ENCODE data around the gene PCDH19.

Gene PCDH19

DNA sequence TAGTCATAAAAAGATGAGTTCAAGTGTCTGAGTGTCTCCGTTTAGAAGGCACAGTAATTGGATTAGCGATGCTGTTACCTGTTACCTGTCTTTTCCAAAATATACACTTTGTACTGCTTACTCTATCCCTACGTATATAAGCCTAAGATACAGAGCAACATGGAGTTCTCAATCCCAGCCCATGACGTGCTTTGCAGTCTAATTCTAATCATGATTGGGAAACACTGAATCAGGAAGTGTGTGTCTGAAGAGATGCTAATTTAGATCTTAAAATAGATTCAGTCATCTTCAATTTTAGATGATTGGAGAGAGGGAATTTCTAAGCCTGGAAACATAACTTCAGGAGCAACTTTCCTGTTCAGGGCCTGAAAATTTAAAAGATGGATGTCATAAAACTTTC, 115.1 kb downstream of the PCDH19 start:
- Mint-ChIP-seq H3K4me1 (ENCODE audit: low read depth) (no peaks in the 10 kb centered on the region), H3K36me3 (ENCODE audit: low read depth) (no peaks in the 10 kb centered on the region), H3K27me3 (no peaks in the 10 kb centered on the region), H3K27ac (no peak overlapping the region), H3K4me3 (no peak overlapping the region), H3K9me3 (no peaks in the 10 kb centered on the region)

- Mint-ChIP-seq H3K27me3 (no peaks in the 10 kb centered on the region), H3K36me3 (ENCODE audit: low read depth) (no peaks in the 10 kb centered on the region), H3K4me3 (no peak overlapping the region), H3K9me3 (no peaks in the 10 kb centered on the region), H3K27ac (no peak overlapping the region), H3K4me1 (ENCODE audit: low read depth) (no peaks in the 10 kb centered on the region)
These were observed 121.0 kb downstream of the PCDH19 start for GRCh38 chrX:100289066-100289558.

DNA sequence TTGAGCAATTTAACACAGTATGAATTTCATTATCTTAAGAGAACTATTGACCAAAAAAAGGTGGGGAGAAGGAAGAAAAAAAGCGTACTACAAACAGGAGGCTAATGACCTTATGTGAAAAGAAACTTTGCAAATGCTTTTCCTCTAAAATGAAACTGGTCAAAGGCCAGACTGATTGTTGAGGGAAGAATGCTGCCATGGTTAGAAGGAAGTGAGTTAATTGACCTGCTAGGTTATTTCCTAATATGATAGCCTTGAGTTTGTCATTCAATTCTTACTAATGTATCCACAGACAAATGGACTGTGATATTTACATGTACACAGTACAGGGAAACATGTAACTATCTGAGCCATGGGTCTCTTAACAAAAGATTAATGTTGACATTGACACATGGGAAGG, 132.8 kb downstream of the PCDH19 start:
- H3K4me3 Mint-ChIP-seq, result no peak overlapping the region
- no peaks in the 10 kb centered on the region for H3K36me3 Mint-ChIP-seq (ENCODE audit: low read depth)
- no peaks in the 10 kb centered on the region for H3K4me1 Mint-ChIP-seq (ENCODE audit: low read depth)
- H3K27ac Mint-ChIP-seq, result no peak overlapping the region
- no peaks in the 10 kb centered on the region for H3K27me3 Mint-ChIP-seq
- H3K9me3 Mint-ChIP-seq, result no peaks in the 10 kb centered on the region

- H3K27ac Mint-ChIP-seq, result no peak overlapping the region
- H3K9me3 Mint-ChIP-seq, result no peaks in the 10 kb centered on the region
- H3K27me3 Mint-ChIP-seq, result no peaks in the 10 kb centered on the region
- no peaks in the 10 kb centered on the region for H3K36me3 Mint-ChIP-seq (ENCODE audit: low read depth)
- no peaks in the 10 kb centered on the region for H3K4me1 Mint-ChIP-seq (ENCODE audit: low read depth)
- no peak overlapping the region for H3K4me3 Mint-ChIP-seq
These were observed 135.2 kb downstream of the PCDH19 start for GRCh38 chrX:100274916-100275315.

DNA sequence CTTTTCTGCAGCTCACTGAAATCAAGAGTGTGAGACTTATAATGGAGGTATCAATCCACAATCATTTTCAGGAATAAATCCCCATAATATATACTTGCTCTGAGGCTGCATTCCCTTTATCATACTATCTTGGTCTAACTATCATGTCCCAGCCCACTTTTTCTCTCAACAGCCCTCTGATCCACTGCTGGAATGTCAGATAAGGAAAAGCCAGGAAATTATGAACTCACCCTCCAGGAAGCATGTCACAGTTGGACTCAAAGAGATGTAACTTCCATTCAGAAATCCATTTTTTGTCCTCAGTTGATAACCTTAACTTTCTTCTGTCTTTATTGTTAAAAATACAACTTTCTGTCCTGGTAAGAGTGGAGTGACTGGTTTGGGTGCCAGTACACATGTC, 144.9 kb downstream of the PCDH19 start:
- H3K27me3 Mint-ChIP-seq, result no peaks in the 10 kb centered on the region
- H3K36me3 Mint-ChIP-seq (ENCODE audit: low read depth), result no peaks in the 10 kb centered on the region
- no peak overlapping the region for H3K4me3 Mint-ChIP-seq
- no peaks in the 10 kb centered on the region for H3K9me3 Mint-ChIP-seq
- no peaks in the 10 kb centered on the region for H3K4me1 Mint-ChIP-seq (ENCODE audit: low read depth)
- no peak overlapping the region for H3K27ac Mint-ChIP-seq

DNA sequence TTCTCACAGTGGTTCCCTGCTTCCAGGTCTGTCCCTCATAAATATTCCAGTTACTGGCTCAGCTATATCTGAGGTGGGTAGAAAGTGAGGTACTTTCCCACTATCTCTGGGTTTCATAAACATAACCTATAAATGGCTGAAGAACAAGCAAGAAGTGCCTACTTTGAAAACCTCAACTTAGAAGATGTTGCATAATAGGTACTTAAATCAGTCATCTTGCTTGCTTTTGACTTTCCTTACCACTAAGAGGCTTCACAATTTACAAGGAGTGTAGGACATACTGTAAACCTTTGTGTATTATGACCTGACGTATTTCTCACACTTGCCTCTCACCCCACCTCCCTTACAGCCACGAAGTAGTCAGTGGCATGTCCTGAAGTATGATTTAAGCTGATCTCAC, 145.9 kb downstream of the PCDH19 start:
- H3K27me3 Mint-ChIP-seq, result no peaks in the 10 kb centered on the region

GRCh38 chrX:100263650-100264049, 146.4 kb downstream of the PCDH19 start:
- Mint-ChIP-seq H3K4me1 (ENCODE audit: low read depth) (no peaks in the 10 kb centered on the region), H3K4me3 (no peak overlapping the region), H3K27me3 (no peaks in the 10 kb centered on the region), H3K36me3 (ENCODE audit: low read depth) (no peaks in the 10 kb centered on the region), H3K27ac (no peak overlapping the region), H3K9me3 (no peaks in the 10 kb centered on the region)

More for the DNA sequence above, 145.9 kb downstream of the PCDH19 start:
- no peaks in the 10 kb centered on the region for H3K4me1 Mint-ChIP-seq (ENCODE audit: low read depth)
- H3K4me3 Mint-ChIP-seq, result no peak overlapping the region
- no peak overlapping the region for H3K27ac Mint-ChIP-seq
- H3K36me3 Mint-ChIP-seq (ENCODE audit: low read depth), result no peaks in the 10 kb centered on the region
- no peaks in the 10 kb centered on the region for H3K9me3 Mint-ChIP-seq

- Mint-ChIP-seq H3K27ac (no peak overlapping the region), H3K36me3 (ENCODE audit: low read depth) (no peaks in the 10 kb centered on the region), H3K4me1 (ENCODE audit: low read depth) (no peaks in the 10 kb centered on the region), H3K27me3 (no peaks in the 10 kb centered on the region), H3K4me3 (no peak overlapping the region), H3K9me3 (no peaks in the 10 kb centered on the region)
These were observed 161.1 kb downstream of the PCDH19 start for GRCh38 chrX:100248885-100249493.

DNA sequence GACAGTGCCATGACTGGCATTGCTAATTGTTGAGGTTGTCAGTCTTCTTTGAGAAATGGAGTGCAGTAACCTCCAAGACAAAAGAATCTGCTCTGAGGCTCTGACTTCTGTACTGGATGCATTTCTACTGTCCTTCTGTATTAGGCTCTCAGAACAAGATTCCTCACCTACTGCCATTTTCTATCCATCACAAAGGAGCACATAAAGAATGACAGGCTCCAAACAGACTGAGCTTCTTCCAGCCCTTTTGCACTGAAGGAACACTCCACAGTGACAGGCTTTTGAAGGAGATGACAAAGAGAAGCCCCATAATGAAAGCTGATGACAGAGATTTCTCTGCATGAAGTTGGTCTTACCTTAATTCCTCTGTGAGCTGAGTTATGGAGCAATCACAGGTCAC, 162.2 kb downstream of the PCDH19 start:
- no peaks in the 10 kb centered on the region for H3K4me1 Mint-ChIP-seq (ENCODE audit: low read depth)
- H3K9me3 Mint-ChIP-seq, result no peaks in the 10 kb centered on the region
- H3K4me3 Mint-ChIP-seq, result no peak overlapping the region
- no peaks in the 10 kb centered on the region for H3K27me3 Mint-ChIP-seq
- H3K27ac Mint-ChIP-seq, result no peak overlapping the region
- H3K36me3 Mint-ChIP-seq (ENCODE audit: low read depth), result no peaks in the 10 kb centered on the region

DNA sequence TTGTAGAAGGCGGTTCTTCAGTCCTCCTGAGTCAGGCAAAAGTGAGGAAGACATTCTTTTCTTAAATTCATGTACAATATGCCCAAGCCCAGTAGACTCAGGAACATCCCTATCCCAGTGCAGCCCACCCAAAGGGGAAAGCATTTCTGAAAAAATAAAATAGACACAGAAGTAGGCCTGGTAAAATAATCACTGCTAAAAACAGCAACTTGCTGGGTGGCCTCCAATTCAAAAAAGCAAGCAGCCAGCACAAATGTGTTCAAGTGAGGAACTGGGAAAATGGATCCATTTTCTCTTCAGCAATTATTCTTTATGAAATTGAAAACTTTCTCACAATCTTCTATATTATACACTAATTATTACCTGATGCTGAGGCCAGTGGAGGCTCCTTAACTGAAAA, 165.4 kb downstream of the PCDH19 start:
- H3K4me3 Mint-ChIP-seq, result no peak overlapping the region
- no peaks in the 10 kb centered on the region for H3K4me1 Mint-ChIP-seq (ENCODE audit: low read depth)
- no peaks in the 10 kb centered on the region for H3K36me3 Mint-ChIP-seq (ENCODE audit: low read depth)
- peaks cover 5% of the 10 kb centered on the region for H3K9me3 Mint-ChIP-seq
- no peaks in the 10 kb centered on the region for H3K27me3 Mint-ChIP-seq
- H3K27ac Mint-ChIP-seq, result no peak overlapping the region
